Caco-2 (cell line): ENCODE measurements around the gene TTN. TPM values are rescaled to one million over a fixed set of nuclear protein-coding genes. Genes with fewer than 3 reads are reported as not detected.

Experiments used
- BruUV-seq: library from RNA; stranded (reverse); fragments of 400-500 nt; replicated peaks from 2 replicates; lab custom pipeline; 2021; lab: Mats Ljungman, UMichigan
- CTCF ChIA-PET: fragments of 300-600 bp; sonication (Branson Sonifier 250); formaldehyde crosslinking; loops from one replicate; lab custom pipeline; 2022; ENCODE audit warnings: antibody characterized with exemption; lab: Charles Lee
- POLR2A ChIA-PET: fragments of 300-600 bp; sonication (Branson Sonifier 250); formaldehyde crosslinking; loops from one replicate; lab custom pipeline; 2022; ENCODE audit warnings: antibody characterized with exemption; lab: Charles Lee
- DNase-seq, 2 experiments: peaks; one replicate each; pipeline versions ENCODE4 v3.0.0 to v3.0.0-alpha.2; 2020 to 2022
- H3K27me3 ChIP-seq: replicated peaks from 2 replicates; pipeline ENCODE4 v1.6.0; 2011; ENCODE audit warnings: low read length; ENCODE audit not compliant: control insufficient read depth, insufficient read depth
- H3K36me3 ChIP-seq: 2 replicates; pipeline ENCODE4 v1.5.1; 2011; ENCODE audit warnings: low read length; ENCODE audit not compliant: control insufficient read depth, insufficient read depth
- H3K4me1 ChIP-seq: fragments of 250-450 bp; sonication (Bioruptor Pico); 2 replicates; pipeline ENCODE4 v1.5.1; 2020; ENCODE audit warnings: mild to moderate bottlenecking
- H3K4me3 ChIP-seq: 2 replicates; pipeline ENCODE4 v1.5.1; 2011; ENCODE audit warnings: low read depth, mild to moderate bottlenecking, control low read depth, low read length
- H3K9me3 ChIP-seq: fragments of 250-450 bp; sonication (Bioruptor Pico); 2 replicates; pipeline ENCODE4 v1.5.1; 2020; ENCODE audit warnings: mild to moderate bottlenecking, moderate library complexity
- H3K27ac Mint-ChIP-seq: one replicate; pipeline ENCODE4 v1.8.0; 2022; ENCODE audit warnings: mixed read lengths; ENCODE audit not compliant: unreplicated experiment
- H3K27me3 Mint-ChIP-seq: one replicate; pipeline ENCODE4 v1.8.0; 2022; ENCODE audit warnings: mixed read lengths; ENCODE audit not compliant: insufficient read depth, unreplicated experiment
- H3K36me3 Mint-ChIP-seq: one replicate; pipeline ENCODE4 v1.8.0; 2022; ENCODE audit warnings: mild to moderate bottlenecking, mixed read lengths; ENCODE audit not compliant: insufficient read depth, unreplicated experiment
- H3K4me1 Mint-ChIP-seq: one replicate; pipeline ENCODE4 v1.8.0; 2022; ENCODE audit warnings: low read depth, mixed read lengths; ENCODE audit not compliant: unreplicated experiment
- H3K4me3 Mint-ChIP-seq: one replicate; pipeline ENCODE4 v1.8.0; 2022; ENCODE audit warnings: mild to moderate bottlenecking, moderate library complexity, mixed read lengths; ENCODE audit not compliant: unreplicated experiment
- H3K9me3 Mint-ChIP-seq: one replicate; pipeline ENCODE4 v1.8.0; 2022; ENCODE audit warnings: mixed read lengths; ENCODE audit not compliant: unreplicated experiment
- CTCF ChIP-seq, 2 experiments: fragments of 200-600 bp in 1 of 2; IDR thresholded peaks; 1 replicate in 1 of 2; 2 replicates in 1 of 2; pipeline versions ENCODE4 v1.5.1 to v1.8.0; 2011 to 2022; ENCODE audit warnings: antibody characterized with exemption in 1 of 2, control low read depth in 1 of 2, inconsistent platforms in 1 of 2, low read depth in 1 of 2, low read length in 1 of 2, mild to moderate bottlenecking in 1 of 2, moderate library complexity in 1 of 2; ENCODE audit not compliant: insufficient read depth in 1 of 2, severe bottlenecking in 1 of 2, unreplicated experiment in 1 of 2
- intact Hi-C: fragments of 100-400 bp; cut with micrococcal nuclease; formaldehyde crosslinking; loops from one replicate; pipeline ENCODE4 v1.10.0; 2022; ENCODE audit not compliant: unreplicated experiment
- total RNA-seq: library from RNA; stranded (reverse); gene quantifications from 2 replicates; pipeline ENCODE4 v1.2.3, GENCODE V29; 2022

Gene TTN
- total RNA-seq, 1 experiment from 2014 or later = 9.3 TPM

- Mint-ChIP-seq H3K4me3 (no peak overlapping the region), H3K9me3 (no peaks in the 10 kb centered on the region), H3K27me3 (no peaks in the 10 kb centered on the region), H3K36me3 (no peaks in the 10 kb centered on the region), H3K27ac (no peak overlapping the region), H3K4me1 (no peaks in the 10 kb centered on the region)
- ChIA-PET POLR2A (no interaction called here), CTCF (no interaction called here)
- no peaks in the 10 kb centered on the region for H3K4me1 ChIP-seq
- BruUV-seq = no TSS peak
- no peaks in the 10 kb centered on the region for H3K27me3 ChIP-seq
- DNase-seq = no peak
- H3K36me3 ChIP-seq = no peaks in the 10 kb centered on the region
- H3K4me3 ChIP-seq = no peak overlapping the region
- TF ChIP-seq CTCF (IDR thresholded peaks at IDR 0.05; ENCODE audit: insufficient read depth in 1 of 2, low read depth in 1 of 2, low read length in 1 of 2, severe bottlenecking in 1 of 2, unreplicated experiment in 1 of 2) = no peak
- intact Hi-C loops = loop anchor here (10.0 kb wide), 1 partner anchor 361 kb away; no protein-coding TSS in a partner anchor
- H3K9me3 ChIP-seq = no peaks in the 10 kb centered on the region
Measured at GRCh38 chr2:178764097-178764496, 43.1 kb downstream of the TTN start.

- Mint-ChIP-seq H3K36me3 (no peaks in the 10 kb centered on the region), H3K27ac (no peak overlapping the region), H3K4me3 (no peak overlapping the region), H3K9me3 (no peaks in the 10 kb centered on the region), H3K4me1 (no peaks in the 10 kb centered on the region), H3K27me3 (no peaks in the 10 kb centered on the region)
- POLR2A ChIA-PET = no interaction called here
- Histone ChIP-seq H3K27me3 (no peaks in the 10 kb centered on the region), H3K4me3 (no peak overlapping the region), H3K9me3 (no peaks in the 10 kb centered on the region), H3K36me3 (no peaks in the 10 kb centered on the region), H3K4me1 (no peaks in the 10 kb centered on the region)
- BruUV-seq = no TSS peak
- intact Hi-C loops = loop anchor here (1.0 to 10.0 kb wide), 3 partner anchors 129 to 363 kb away; no protein-coding TSS in a partner anchor
- peak; percentile 74 to 83 for TF ChIP-seq CTCF (IDR thresholded peaks at IDR 0.05; ENCODE audit: insufficient read depth in 1 of 2, low read depth in 1 of 2, low read length in 1 of 2, severe bottlenecking in 1 of 2, unreplicated experiment in 1 of 2)
- DNase-seq = peak; percentile 35 to 53
- CTCF ChIA-PET = interaction anchor here (0.6 to 1.2 kb wide), 8 partner anchors 9 to 1137 kb away, joined by 3 to 5 read pairs (median 4); no protein-coding TSS in a partner anchor
Measured at GRCh38 chr2:178761759-178762371, 45.4 kb downstream of the TTN start.

GRCh38 chr2:178756843-178757242 is 50.4 kb downstream of the TTN start:
- no peak overlapping the region for H3K27ac Mint-ChIP-seq

More at GRCh38 chr2:178756843-178757242, 50.4 kb downstream of the TTN start:
- no peaks in the 10 kb centered on the region for H3K27me3 Mint-ChIP-seq
- no peak overlapping the region for H3K4me3 Mint-ChIP-seq
- intact Hi-C loops = no loop called here
- H3K9me3 Mint-ChIP-seq = no peaks in the 10 kb centered on the region
- Histone ChIP-seq H3K4me3 (no peak overlapping the region), H3K4me1 (no peaks in the 10 kb centered on the region), H3K9me3 (no peaks in the 10 kb centered on the region), H3K27me3 (no peaks in the 10 kb centered on the region), H3K36me3 (no peaks in the 10 kb centered on the region)
- no peak for TF ChIP-seq CTCF (IDR thresholded peaks at IDR 0.05; ENCODE audit: insufficient read depth in 1 of 2, low read depth in 1 of 2, low read length in 1 of 2, severe bottlenecking in 1 of 2, unreplicated experiment in 1 of 2)
- no TSS peak for BruUV-seq
- no peak for DNase-seq
- no peaks in the 10 kb centered on the region for H3K36me3 Mint-ChIP-seq
- ChIA-PET CTCF (interaction anchor here (1.3 kb wide), 1 partner anchor 56 kb away, joined by 3 read pairs; no protein-coding TSS in a partner anchor), POLR2A (no interaction called here)
- H3K4me1 Mint-ChIP-seq = no peaks in the 10 kb centered on the region
